Stimulated activated CD8-positive, alpha-beta memory T cell treated with anti-CD3 and anti-CD28 coated beads, Interleukin-4, amount 100 ng/mL, for 48 hours (primary cell): Measurements from ENCODE around the gene HMCN1.

ENCODE experiments used
- DNase-seq: peaks from one replicate; pipeline ENCODE4 v3.0.0-alpha.2; 2020

HMCN1 gene

DNA sequence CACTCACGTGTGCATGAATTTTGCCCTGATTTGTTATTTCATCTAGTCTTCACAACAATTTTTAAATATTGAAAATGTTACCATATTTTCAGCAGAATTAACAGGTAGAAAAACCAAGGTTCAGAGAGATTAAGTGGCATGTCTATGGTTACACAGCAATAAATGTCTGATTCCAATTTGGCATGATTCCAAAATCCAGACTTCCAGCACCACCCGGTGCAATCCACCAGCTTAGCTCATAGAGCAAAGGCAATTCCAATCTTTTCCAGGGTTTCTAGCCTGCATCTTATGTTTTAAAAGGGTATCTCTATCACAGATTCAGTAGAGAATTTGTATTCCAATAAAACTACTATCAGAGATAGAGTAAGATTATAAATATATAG, 479.0 kb downstream of the HMCN1 start:
- DNase-seq: no peak

GRCh38 chr1:186214791-186215190, 480.6 kb downstream of the HMCN1 start:
- no peak for DNase-seq

- no peak for DNase-seq
These were observed 481.4 kb downstream of the HMCN1 start for GRCh38 chr1:186215636-186216035.

GRCh38 chr1:186218654-186219352, 484.6 kb downstream of the HMCN1 start:
- DNase-seq: no peak

DNA sequence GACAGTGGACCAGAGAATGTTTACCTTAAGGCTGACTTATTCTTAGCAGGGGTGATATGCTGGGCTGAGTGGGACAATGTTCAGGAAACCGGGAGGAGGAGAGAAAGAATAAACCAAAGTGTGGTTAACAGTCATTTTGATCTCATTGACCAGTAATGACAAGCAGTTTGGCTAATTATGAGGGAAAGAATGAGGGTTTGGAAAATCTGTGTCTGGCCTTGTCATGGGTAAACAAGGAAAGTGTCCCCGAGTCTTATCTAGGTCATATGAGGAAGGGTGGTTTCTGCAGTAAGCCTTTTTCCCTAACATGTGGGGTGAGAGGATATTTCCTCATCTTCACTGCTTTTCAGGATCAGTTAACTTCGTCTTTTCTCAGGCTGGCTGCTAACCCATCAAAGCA, 485.9 kb downstream of the HMCN1 start:
- no peak for DNase-seq

- no peak for DNase-seq
These were observed 486.7 kb downstream of the HMCN1 start for GRCh38 chr1:186220911-186221310.

DNA sequence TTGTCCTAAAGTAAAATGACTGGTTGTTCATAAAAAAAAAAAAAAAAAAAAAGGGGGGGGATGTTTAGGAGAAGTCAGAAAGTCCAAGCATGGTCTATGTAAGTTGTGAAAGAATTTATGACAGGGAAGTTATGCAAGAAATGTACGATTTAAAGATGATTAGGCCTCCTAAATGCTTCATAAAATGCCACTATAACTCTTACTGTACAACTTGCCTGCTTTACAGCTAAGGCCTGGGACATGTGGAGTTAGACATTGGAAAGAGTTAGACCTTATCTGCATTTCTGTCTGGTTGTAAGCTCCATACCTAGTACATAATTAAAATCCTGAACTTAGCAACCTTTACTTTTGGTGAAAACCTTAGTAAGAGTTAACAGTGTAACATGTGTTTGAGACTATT, 490.9 kb downstream of the HMCN1 start:
- no peak for DNase-seq

- DNase-seq: no peak
These were observed 494.6 kb downstream of the HMCN1 start for GRCh38 chr1:186228749-186229148.

DNA sequence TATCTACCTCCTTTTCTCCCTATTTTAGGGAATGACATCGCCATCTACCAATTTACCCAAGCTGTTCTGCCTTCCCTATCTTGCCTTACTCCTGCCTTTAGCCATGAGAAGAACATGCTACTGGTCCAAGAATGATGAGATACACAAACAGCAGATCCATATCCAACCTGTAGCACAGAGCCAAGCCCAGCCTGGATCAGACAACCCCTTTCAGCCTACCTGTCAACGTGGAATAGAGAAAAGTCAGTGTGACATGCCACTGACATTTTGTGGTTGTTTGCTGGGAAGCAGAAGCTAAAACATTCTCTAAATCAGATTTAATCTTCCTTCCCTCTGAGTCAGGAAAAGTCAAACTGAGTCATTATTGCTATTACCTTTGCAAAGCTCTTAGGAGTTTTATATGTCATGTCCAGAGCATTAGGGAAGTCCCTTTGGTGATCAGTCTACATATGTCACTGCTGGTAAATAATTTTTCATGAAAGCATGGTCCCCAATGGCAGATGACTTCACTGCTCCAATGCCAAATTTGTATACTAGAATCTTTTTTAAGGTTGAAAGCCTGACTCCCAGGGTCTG, 497.8 kb downstream of the HMCN1 start:
- DNase-seq: no peak

- DNase-seq: no peak
These were observed 500.9 kb downstream of the HMCN1 start for GRCh38 chr1:186234976-186235686.

GRCh38 chr1:186235696-186236095, 501.5 kb downstream of the HMCN1 start:
- no peak for DNase-seq

DNA sequence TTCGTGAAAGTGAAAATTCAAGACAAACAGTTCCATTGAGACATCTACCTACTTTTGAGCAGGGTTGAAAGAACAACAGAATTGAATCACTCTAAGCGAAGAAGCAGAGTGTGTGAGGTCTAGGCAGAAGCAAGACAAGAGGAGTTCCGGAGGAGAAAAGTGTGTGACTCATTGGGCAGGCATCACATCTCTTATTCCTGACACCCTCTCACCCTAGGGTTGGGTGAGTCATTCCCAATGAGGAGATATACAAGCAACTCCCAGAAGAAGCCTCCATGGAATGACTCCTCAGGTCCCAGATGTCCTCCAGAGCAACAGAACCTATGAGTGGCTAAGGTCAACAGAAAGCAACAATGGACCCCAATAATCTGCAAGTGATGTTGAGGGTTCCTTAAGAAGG, 502.7 kb downstream of the HMCN1 start:
- DNase-seq: no peak

- DNase-seq: no peak
These were observed 505.0 kb downstream of the HMCN1 start for GRCh38 chr1:186239171-186239570.

DNA sequence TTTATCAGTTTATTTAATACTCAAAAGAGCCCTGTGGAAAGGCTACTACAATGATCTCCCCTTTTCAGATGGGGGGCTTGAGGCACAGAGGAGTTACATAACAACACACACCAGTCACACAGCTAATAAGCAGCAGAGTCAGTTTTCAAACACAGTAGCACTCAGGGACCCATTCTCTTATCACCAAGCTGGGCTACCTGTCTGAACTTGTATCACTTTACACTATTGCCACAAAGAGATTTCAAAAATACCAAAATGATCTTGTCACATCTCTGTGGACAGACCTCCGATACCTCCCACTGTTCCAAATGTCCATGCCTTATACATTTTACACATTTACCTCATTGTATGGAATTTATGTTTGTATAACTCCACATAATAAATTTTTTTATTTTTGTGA, 506.2 kb downstream of the HMCN1 start:
- DNase-seq: no peak
